Islet of Langerhans (tissue), 1 donor: ENCODE data around the gene TSTD1.
"Not testable (repeated sequence)": the region's sequence is repeated elsewhere in the genome, so short reads cannot be mapped to it uniquely, and the experiment has no call there.

Experiments
- FAIRE-seq: peaks from one replicate; lab custom pipeline; 2011; peaks lifted over from hg19 to GRCh38; lab: Jason Lieb, UNC

TSTD1 gene

DNA sequence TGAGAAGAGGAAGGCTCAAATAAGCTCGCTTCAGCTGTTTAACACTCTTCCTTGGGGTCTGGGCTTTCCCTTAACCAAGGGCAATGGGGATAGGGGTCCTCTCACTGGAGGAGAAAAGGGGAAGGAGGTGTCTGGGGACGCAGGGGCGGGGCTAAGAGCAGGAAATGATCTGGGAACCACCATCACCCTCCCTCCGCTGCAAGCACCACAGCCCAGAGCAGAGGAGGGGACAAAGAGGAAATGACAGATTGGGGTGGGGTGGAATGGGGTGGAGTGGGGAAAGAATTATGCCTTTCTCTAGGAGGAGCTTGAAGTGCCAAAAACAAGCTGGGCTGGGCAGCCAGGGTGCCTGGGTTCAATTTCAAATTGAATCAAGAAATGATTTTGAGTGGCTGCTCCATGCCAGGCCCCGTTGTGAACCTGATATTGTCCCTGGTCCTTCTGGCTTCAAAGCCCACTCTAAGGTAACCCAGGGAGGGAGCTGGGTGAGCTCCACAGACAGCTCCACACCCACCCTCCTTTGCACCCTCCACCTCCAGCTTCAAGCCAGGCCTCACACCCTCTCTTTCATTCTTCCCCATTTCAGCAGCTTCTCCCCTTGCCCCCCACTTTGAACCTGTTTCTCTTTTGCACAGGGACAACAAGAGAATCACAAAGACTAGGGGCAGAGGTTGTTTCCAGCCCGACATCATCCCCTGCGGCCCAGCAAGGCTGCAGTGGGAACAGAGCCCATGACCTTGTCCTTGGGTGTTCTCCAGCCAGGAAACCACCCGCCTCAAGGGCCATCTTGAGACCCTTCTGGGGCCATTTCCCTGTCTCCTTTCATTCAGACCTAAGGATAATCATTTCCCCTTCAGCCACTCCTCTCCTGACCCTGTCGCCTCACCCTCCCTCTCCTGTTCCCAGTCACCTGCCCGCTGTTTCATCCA, 29.8 kb upstream of the TSTD1 start:
- FAIRE-seq, result no peak

DNA sequence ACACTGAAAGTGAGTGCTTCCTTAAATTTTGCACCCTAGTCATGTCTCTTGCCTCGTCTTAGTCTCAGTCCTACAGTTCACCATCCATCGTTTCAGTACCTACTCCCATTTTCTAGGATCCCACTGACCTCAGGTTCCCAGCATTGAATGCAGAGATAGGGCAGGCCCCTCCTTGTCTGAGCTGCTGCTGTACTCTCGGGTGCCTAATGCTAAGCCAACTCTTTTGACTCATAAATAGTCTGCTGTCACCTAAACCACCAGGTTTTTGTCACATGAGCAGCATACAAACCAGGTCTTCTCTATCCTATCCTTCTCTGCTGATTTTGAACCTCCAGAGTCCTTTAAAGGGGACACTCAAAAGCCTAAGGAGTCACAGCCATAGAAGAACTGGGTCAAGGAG, 27.9 kb upstream of the TSTD1 start:
- no peak for FAIRE-seq

DNA sequence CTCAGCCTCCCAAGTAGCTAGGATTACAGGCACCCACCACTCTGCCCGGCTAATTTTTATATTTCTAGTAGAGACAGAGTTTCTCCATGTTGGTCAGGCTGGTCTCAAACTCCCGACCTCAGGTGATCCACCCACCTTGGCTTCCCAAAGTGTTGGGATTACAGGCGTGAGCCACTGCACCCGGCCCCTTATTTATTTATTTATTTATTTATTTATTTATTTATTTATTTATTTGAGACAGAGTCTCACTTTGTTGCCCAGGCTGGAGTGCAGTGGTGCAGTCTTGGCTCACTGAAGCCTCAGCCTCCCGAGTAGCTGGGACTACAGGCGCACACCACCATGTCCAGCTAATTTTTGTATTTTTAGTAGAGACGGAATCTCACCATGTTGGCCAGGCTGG, 26.9 kb upstream of the TSTD1 start:
- FAIRE-seq, result not testable (repeated sequence)

DNA sequence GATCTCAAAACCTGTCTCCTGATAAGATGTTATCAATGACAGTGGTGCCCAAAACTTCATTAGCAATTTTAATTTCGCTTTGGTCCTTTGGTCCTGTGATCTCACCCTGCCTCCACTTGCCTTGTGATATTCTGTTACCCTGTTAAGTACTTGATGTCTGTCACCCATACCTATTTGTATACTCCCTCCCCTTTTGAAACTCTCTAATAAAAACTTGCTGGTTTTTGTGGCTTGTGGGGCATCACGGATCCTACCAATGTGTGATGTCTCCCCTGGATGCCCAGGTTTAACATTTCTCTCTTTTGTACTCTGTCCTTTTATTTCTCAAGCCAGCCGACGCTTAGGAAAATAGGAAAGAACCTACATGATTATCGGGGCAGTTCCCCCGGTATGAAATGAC, 25.2 kb upstream of the TSTD1 start:
- not testable (repeated sequence) for FAIRE-seq

DNA sequence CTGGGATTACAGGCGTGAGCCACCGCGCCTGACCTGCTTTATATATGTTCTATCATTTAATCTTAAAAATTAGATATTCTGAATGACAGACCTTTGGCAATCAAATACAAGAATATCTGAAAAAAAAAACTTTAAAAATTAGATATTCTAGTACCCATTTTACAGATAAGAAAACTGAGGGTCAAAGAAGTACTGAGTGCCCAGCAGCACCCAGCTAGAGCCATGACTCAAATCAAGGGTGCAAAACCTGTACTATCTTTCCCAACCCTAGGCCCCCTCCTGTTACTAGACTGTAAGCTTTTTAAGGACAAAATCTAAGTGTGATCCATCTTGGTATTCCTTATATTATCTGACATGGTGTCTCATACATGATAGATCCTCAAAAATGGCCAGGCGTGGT, 22.7 kb upstream of the TSTD1 start:
- FAIRE-seq, result no peak

DNA sequence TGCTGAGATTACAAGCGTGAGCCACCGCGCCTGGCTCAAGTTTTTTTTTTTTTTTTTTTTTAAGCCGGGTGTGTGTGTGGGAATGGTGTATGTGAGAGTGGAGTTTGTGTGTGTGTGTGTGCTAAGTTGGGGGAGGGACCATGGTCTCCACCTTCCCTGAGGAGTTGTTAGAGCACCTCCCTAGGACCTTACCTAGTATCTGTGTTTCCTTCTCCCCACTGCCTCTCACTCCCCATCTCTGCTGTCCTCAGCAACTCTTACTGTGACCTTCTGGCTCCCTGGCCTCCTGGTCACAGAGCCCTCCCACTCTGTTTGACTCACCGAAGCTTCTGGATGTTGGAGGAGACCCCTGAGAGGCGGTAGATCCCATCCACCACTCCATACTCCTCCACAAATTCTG, 20.5 kb upstream of the TSTD1 start:
- FAIRE-seq, result no peak

DNA sequence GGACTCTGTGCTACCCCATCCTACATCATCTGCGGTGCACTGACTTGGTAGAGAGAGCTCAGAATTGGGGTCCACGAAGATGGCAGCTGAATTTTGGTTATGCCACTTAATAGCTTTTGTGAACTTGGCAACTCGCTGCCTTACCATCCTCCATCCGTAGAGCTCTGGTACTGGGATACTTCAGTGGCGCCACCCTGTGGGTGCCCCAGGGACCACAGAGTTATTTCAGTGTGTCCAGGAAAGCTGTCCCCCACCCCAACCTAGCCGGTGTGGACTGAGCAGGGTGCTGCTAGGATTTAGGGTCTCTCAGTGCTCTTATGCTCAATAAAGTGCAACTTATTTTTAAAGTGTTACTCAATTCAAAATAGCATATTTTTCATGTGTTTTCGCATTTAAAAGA, 16.0 kb upstream of the TSTD1 start:
- FAIRE-seq, result no peak

DNA sequence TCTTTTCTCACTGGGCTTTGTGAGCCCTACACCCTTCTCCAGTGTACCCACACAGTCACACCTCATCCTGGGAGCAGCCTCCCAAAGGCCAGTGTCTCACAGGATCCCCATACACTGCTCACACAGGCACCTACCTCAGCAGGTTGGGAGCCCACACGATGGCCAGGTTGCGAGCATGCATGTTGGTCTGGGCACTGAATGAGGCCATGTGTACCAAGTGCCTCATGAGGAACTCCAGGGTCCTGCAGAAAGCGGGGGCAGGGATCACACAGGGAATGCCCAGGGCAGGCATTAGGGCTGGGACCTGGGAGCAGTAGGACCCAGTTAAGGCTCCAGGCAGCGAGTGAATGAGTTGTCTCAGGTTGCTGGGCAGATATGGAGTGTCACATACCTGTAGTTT, 15.5 kb upstream of the TSTD1 start:
- FAIRE-seq, result no peak

DNA sequence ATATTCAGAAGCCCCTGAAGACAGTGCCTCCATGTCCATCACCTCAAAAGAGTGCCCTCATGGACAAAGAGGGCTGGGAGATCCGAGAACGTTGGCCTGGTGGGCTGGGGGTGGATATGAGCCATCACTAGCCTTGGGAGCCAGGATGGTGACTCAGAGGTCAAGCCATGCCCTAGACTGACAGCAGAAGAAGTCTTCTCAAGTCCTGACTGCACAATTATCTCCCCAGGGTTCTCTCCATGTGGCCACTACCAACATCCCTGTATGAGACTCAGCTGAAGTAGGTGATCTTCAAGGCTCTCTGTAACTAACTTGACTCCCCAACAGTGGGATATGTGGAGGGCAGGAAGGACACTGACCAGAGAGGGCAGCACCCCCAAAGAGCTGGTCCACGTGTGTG, 14.1 kb upstream of the TSTD1 start:
- FAIRE-seq, result no peak

DNA sequence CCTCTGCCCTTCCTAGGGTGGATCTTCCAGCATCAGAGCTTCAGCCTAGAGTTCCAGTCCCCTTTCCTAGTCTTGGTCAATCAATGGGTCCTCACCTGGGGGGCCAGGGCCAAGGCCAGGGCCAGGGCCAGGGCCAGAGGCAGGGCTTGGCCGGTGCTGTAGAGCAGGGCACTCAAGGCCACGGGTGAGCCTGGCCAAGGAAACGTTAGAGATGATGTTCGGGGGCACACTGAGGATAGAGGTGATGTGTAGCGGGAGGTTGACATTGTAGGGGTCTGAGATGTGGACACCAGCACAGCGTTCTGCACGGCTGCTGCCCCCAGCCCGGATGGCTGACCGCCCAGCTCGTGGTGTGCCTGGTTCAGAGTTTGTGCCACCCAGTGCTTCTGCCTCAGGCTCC, 12.5 kb upstream of the TSTD1 start:
- FAIRE-seq, result no peak

DNA sequence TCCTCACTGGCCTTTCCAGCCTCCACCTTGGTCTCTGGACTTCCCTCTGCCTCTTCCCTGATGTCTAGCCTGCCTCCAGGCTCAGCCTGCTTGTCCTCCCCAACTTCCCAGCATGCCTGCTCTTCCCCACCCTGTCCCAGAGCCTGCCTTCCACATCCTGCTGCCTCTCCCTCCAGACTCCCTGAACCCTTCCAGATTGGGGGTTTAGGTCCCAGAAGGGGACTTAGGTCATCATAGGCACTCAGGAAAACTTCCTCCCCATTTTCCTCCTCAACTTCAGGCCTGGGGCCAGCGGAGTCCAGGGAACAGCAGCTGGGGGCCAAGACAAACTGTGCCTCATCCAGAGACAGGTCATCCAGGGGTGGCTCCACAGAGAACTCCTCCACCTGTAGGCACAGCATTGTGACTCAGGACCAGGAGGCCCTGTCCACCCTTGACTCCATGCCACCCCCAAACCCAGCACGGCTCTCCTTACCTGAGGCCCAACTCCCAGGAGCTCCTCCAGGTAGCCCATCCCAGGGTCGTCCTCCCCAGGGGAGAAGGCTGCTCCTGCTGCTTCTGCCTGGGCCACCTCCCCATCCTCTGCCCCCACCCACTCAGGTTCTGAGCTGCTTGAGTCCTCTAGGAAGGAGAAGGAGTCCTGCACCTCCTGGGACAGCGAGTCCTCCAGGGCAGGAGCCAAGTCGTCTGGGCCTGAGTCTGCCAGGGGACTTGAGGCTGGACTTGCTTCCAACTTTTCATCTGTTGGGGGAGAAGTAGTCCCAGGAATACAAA, 10.4 kb upstream of the TSTD1 start:
- FAIRE-seq, result no peak

DNA sequence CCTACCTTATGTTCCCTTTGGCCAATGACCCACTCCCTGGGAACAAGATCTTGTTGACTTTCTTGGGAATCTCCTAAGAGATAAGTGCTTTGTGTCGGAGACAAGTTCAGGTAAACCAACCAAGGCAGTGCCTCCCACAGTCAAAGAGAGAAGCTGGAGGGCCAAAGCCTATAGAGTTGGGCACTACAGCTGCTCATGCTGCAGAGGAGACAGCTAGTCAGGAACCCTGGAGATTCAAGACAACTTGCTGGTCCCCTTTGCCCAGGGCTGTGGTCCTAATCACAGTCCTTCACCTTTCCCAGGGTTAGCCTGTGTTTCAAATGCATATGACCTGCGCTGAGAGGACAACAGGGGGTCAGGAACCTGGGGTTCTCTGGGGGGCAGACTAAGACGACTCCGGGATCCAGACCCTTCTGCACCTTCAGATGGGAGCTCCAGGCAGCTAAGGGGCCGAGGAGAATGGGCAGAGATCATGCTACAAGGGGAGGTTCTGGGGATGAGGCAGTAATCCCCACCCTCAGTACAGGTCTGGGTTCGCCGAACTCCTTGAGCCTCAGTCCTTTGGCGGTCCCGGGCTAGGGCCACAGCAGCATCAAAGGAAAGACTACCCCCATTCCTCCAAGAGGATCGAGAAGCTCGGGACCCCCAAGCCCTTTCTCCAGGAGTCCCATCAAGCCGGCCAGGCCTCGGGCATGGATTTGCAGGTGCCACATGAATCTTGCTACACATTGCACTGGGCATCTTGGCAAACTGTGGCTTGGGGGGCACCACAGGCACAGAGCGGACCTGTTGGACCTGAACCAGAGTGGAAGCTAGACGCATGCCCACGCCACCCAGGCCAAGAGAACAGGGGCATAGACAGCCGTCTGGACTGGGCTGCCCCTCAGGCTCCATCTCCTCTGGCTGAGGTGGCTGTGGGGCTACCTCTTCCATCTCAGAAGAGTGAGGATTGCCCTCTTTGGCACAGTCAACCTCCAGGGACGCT, 9.0 kb upstream of the TSTD1 start:
- FAIRE-seq, result no peak

DNA sequence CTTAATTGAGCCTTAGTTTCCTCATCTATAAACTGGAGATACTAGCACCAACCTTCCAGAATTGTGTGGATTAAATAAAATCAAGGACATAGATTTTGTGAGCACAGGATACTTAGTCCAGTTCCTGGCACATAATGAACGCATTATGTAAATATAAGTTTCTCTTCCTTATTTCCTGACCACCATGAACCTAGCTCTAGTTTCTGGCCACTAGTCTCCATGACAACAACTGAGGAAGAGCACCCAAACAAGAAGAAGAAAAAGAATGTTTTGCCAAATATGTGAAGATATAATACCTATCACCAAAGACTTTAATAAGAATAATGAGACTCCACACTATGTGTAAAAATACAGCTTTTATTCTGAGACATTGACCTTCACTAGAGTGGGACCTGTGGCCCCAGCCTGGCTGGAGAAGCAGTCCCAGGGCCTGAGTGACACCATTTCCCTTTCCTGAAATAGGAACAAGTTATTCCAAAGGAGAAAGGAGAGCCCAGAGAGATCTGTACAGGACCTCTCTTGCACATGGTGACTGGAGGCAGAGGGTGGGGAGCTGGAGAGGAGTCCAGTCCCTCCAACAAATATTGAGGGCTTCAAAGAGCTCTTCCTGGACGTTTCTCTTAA, 8.0 kb upstream of the TSTD1 start:
- FAIRE-seq, result peak; percentile 75

DNA sequence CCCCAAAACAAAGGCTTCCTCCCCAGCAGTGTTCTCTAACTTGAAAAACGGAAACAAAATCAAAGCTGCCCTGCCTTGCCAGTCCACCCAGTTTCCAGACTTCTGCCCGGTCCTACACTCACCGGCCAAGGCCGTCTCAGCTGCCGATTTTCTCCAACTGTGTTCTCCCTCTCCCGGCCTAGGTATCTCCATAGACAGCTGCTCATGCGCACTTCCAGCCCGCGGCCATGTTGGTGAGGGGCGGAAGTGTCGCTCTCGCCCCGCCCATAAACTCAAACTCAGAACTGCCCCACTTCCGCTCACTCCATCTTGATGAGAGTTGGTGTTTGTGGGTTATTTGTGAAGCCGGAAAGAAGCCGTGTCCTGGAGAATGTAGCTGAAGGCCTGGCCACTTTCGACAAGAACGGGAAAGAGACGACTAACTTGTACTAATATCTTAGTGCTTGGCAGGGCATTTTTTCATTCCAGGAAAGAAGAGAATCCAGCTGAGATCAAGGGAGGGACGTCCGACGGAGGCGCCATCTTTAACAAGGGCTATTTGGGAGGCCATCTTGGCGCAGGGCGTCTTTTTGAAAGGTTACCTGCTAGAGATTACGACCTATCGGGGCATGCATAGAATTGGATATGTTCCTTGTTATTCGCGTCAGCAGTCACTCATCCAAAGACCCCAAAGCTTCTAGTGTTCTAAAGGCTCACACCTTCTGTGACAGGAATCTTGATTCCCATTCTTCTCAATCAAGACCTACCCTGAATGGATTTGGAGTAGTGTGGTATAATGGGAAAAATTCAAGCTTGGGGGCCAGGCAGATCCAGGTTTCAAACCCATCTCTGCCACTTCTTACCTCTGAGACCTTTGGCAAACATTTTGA, 7.2 kb upstream of the TSTD1 start, which contains the start of gene USF1:
USF1 (minus strand) TSS at position 242 of the 869 bp plus-strand sequence. CDS start 2,702 bp downstream, outside the sequence.
- FAIRE-seq, result peak; percentile 38

DNA sequence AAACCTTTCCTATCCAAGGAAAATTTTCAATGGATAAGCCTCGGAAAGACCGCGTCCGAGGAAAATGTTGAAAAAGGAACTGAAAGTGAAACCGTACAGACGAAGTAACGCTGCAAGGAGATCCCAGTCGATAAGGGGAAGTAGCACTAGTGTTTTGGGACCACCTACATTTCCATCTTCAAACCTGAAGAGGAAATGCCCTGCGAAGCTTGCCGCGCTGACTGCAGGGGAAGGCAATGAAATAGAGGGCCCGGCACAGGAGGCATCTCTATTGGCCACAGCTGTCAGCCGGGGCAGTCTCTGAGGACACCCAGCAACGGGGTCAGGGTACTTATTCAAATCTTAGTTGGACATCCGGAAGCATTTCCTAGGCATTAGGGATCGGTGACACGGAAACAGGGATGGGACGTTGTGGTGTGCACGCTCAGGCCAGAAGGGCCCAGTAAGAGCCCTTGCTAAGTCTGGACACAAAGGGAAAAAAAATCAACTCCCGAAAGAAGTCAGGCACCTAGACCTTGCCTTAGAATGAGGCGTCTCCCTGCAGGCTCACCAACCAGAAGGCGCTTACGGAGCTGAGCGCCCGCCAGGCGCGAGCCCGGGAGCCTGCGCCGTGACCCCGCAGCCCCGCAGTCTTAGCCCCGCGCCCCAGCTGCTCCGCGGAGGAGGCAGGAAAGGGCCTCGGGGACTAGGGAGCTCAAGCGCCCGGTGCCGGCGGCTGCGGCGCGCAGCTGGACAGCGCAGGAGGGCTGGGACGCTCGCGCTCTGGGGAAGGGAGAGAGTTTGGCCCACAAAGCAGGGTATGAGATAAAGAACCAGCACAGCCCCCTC, 6.4 kb upstream of the TSTD1 start:
- FAIRE-seq, result peak; percentile 24

DNA sequence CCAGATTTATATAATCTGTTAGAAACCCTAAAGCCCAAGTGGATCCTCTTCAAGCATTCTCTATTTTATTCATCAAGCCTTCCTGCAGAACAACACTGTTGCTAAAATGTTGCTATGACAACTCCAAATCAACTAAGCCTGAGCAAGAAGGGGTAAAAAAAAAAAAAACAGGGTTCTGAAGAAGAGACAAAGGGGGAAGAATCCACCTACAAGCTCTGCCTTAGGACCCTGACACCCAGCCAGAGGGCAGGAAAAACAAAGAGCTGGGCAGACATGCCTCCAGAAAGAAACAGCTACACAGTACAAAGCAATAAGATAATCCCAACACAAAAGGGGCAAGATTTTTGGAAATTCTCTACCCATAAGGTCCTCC, 5.8 kb upstream of the TSTD1 start:
- no peak for FAIRE-seq

DNA sequence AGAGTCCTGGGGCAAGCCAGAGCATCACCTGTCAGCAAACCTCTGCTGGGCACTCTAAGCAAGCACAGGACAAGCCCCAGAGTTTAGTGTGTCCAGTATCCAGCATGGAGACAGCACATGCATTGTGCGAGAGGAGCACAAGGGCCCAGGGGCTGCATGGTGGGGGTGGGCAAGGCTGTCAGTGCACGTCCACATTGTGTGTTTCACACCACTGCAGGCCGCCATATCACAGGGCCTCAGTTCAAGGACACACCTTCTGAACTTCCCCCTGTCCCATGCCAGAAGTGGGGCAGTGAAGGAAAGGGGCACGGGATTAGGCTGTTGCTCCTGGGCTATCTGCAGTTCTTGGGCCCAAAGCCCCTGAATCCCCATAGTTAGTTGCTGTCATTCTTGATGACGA, 782 bp upstream of the TSTD1 start:
- no peak for FAIRE-seq

DNA sequence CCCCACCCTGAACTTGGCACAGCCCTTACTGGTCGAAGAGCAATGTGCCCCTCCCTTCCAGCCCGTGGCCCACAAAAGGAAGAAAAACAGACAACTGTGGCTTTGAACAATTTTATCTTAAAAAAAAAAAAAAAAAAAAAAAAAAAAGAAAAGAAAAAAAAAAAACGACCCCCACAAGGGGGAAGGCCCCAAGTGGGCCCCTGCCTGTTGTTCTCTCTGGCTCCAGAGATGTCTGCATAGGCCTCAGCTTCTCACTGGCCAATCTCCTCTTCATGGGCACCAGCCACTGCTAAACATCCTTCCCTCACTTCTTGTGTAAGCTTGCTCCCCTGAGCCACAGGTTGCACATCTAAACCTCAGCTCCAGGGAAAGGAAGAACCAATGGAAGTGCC, 386 bp upstream of the TSTD1 start:
- FAIRE-seq, result no peak

DNA sequence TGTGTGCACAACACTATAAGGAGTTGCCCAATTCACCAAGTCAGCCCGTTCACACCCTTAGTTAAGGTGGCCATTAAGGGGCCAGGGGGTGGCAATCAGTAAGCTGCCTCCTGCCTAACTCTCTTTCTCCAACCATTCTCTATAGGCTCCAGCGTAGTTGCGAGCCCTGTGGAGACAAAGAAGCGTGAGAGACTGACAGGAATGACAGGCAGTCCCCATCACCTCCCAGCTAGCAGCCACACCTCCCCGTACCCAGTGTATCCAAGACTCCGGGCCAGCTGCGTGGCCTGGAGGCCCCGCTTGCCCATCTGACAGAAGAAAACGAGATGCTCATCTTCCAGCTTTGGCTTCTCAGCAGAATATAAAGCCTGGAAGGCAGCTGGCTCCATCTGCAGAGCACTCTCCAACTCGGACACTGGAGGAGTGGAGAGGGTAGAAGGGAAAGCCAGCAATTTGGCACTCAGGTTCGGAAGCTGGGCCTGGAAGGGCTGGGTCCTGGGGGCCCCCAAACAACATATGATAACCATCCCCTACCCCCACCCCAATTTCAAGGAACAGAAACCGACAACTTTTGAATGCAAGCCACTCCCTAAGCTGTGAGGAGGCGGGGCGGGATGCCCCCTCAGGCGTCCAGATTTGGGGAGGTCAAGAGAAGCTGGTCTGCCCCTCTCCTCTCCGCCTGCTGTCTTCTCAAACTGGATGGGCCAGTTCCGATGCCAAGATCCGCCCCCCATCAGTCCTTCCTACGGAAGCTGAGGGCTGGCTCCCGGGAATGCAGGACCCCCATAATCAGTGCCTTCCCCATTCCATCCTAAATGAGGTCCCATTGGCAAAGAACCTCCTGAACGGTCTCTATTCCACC, 872 bp downstream of the TSTD1 start:
- no peak for FAIRE-seq
